Large intestine (tissue), 3 donors: Measurements from ENCODE around the gene LRIG2. TPM values are rescaled to one million over a fixed set of nuclear protein-coding genes. Genes with fewer than 3 reads are reported as not detected.
"Not testable (repeated sequence)": the region's sequence is repeated elsewhere in the genome, so short reads cannot be mapped to it uniquely, and the experiment has no call there.

ENCODE experiments used
- DNase-seq, 2 donors: peaks; one replicate each; pipeline versions ENCODE4 v3.0.0 to v3.0.0-alpha.2; 2013
- H3K27ac ChIP-seq: one replicate; pipeline ENCODE4 v1.5.1; 2013; ENCODE audit warnings: low read length
- H3K27me3 ChIP-seq: 2 replicates; pipeline ENCODE4 v1.6.1; 2013; ENCODE audit warnings: low read length; ENCODE audit not compliant: control insufficient read depth, insufficient read depth
- H3K36me3 ChIP-seq: 2 replicates; pipeline ENCODE4 v1.6.1; 2013; ENCODE audit warnings: low read length; ENCODE audit not compliant: control insufficient read depth, insufficient read depth
- H3K4me1 ChIP-seq: one replicate; pipeline ENCODE4 v1.6.1; 2013; ENCODE audit warnings: low read length; ENCODE audit not compliant: control insufficient read depth, insufficient read depth
- H3K4me3 ChIP-seq: one replicate; pipeline ENCODE4 v1.5.1; 2013; ENCODE audit warnings: low read length
- H3K9me3 ChIP-seq: one replicate; pipeline ENCODE4 v1.6.1; 2013; ENCODE audit warnings: mild to moderate bottlenecking, low read depth, low read length, moderate library complexity; ENCODE audit not compliant: control insufficient read depth
- WGBS: methylation state at CpG from one replicate; pipeline ENCODE4 v1.1.5; 2013; ENCODE audit warnings: low lambda C conversion rate; ENCODE audit not compliant: insufficient coverage; 5-methylcytosine and 5-hydroxymethylcytosine counted together
- polyA plus RNA-seq: library from polyadenylated mRNA; unstranded; fragments of 120-200 nt; gene quantifications from one replicate; pipeline ENCODE4 v1.2.1, GENCODE V29; 2013

LRIG2 gene
- polyA plus RNA-seq, 1 donor: 12.6 TPM

DNA sequence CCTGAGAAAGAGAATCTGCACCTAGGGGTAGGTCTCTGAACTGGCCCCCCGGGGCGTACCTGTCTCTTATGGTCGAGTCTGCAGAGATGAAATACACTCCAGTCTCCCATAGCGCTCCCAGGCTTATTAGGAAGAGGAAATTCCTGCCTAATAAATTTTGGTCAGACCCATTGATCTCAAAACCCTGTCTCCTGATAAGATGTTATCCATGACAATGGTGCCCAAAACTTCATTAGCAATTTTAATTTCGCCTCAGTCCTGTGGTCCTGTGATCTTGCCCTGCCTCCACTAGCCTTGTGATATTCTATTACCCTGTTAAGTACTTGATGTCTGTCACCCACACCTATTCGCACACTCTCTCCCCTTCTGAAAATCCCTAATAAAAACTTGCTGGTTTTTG, 85.7 kb downstream of the LRIG2 start:
- not testable (repeated sequence) for H3K27ac ChIP-seq, DNase-seq, H3K27me3 ChIP-seq, H3K4me3 ChIP-seq, H3K4me1 ChIP-seq, H3K36me3 ChIP-seq
- WGBS: 100% methylated on average over 1 of the region's 6 CpGs
- peaks cover 14% of the 10 kb centered on the region for H3K9me3 ChIP-seq

DNA sequence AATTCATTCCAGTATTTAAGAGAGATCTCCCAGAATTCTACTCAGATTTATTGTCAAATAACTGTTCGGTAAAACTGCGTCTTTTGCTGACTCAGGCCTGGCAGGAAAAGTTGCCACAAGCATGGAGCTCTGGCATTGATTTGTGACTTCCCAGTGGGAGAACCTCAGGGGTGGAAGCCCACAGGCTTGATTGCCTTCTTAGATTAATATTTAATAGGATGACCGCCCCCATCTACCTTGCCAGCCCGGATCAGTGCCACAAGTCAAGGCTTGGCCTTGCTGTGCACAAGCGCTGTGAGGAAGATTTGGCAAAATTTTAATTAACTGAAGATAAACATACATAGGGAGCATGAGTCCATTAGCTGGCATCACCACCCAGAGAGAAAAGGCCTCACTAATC, 93.5 kb downstream of the LRIG2 start:
- Histone ChIP-seq H3K9me3 (peaks cover 2% of the 10 kb centered on the region), H3K4me3 (no peak overlapping the region), H3K27me3 (no peaks in the 10 kb centered on the region), H3K27ac (no peak overlapping the region), H3K36me3 (no peaks in the 10 kb centered on the region), H3K4me1 (no peaks in the 10 kb centered on the region)
- no peak for DNase-seq
- WGBS: no CpG with 5 or more reads among the region's 5 CpGs

DNA sequence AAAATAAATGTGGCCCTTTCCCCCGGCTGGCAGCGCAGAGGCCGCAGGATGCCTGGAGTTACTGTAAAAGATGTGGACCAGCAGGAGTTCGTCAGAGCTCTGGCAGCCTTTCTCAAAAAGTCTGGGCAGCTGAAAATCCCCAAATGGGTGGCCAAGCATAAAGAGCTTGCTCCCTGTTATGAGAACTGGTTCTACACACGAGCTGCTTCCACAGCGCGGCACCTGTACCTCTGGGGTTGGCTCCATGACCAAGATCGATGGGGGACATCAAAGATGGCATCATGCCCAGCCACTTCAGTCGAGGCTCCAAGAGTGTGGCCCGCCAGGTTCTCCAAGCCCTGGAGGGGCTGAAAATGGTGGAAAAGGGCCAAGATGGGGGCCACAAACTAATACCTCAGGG, 95.9 kb downstream of the LRIG2 start:
- no peak overlapping the region for H3K27ac ChIP-seq
- no peaks in the 10 kb centered on the region for H3K4me1 ChIP-seq
- WGBS: no CpG with 5 or more reads among the region's 10 CpGs
- DNase-seq: no peak
- no peaks in the 10 kb centered on the region for H3K36me3 ChIP-seq
- no peak overlapping the region for H3K4me3 ChIP-seq
- peaks cover 3% of the 10 kb centered on the region for H3K9me3 ChIP-seq
- H3K27me3 ChIP-seq: no peaks in the 10 kb centered on the region

DNA sequence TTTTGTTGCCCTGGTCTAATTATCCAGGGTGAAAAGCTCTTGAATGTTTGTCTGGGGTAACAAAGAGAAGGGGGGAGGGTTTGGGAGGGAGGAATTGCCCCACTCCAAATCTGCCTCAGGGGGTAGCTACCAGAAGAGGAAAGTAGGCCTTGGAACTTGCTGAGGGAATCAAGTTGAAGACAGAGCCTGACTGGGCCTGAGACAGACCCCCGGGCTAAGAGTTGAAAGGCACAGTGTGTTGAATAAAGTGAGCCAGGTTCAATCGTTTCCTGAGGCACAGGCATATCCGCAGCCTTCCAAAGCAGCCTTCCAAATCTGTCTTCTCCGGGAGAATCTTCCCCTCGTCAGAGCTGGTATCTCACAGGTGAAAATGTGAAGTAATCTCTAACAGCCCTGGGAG, 96.6 kb downstream of the LRIG2 start:
- H3K4me3 ChIP-seq: no peak overlapping the region
- no peaks in the 10 kb centered on the region for H3K27me3 ChIP-seq
- H3K27ac ChIP-seq: no peak overlapping the region
- DNase-seq: no peak
- peaks cover 3% of the 10 kb centered on the region for H3K9me3 ChIP-seq
- WGBS: no CpG with 5 or more reads among the region's 5 CpGs
- no peaks in the 10 kb centered on the region for H3K4me1 ChIP-seq
- no peaks in the 10 kb centered on the region for H3K36me3 ChIP-seq

DNA sequence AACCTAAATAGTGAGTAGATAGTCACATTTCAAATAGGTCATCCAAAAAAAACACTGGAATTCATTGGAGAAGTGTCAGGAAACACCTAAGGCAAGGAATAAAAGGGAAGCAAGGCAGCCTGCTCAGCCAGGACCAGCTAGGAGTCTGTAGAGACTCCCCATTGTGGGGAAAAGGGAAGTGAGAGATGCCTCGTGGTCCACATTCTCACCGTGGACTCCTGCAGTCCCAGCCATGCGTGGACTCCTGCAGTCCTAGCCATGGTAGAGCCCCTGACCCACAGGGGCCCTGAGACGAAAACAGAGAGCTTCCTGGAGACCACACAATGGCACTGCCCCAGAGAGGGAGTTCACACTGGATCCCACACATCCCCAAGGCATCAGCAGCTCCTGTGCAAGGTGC, 97.5 kb downstream of the LRIG2 start:
- Histone ChIP-seq H3K27ac (no peak overlapping the region), H3K4me1 (no peaks in the 10 kb centered on the region), H3K36me3 (no peaks in the 10 kb centered on the region), H3K27me3 (no peaks in the 10 kb centered on the region), H3K9me3 (peaks cover 3% of the 10 kb centered on the region), H3K4me3 (no peak overlapping the region)
- whole genome bisulfite sequencing: no CpG with 5 or more reads among the region's 4 CpGs
- no peak for DNase-seq

DNA sequence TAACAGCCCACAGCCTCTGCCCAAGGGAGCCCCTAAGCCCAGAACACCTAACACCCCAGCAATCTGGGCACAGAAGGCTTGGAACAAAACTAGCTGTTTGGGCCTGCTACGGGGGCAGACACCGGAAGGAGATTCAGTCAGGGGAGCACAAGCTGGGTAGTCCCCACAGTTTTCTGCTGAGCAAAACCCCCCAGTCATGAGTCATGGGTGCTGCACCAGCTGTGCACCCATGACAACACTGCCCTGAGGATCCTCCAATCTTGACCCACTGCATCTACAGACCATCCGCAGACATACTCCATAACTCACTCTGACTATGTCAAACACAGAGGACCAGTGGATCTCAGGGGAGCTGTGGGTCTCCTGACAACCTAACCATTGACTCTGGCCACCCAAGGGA, 105.1 kb downstream of the LRIG2 start:
- H3K9me3 ChIP-seq: no peaks in the 10 kb centered on the region
- no peak for DNase-seq

DNA sequence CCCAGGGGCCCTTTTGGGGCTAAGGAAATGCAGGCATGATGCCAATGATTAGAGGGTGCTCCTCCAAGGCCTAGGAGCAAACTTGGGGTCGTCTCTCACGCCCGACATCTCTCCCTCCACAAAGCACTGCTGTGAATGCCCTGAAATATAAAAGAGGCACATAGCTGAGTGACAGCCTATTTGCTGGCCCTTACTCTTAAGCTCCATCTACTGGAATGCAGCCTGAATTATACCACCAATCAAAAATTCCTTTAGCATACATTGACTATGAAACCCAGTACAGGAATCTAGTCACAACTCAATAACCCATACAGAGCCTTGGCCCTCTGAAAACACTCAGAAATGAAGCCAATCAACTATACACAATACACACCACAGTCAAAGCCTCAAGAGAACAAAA, 105.5 kb downstream of the LRIG2 start:
- Histone ChIP-seq H3K4me3 (no peak overlapping the region), H3K4me1 (no peaks in the 10 kb centered on the region), H3K9me3 (no peaks in the 10 kb centered on the region), H3K36me3 (no peaks in the 10 kb centered on the region), H3K27ac (no peak overlapping the region), H3K27me3 (no peaks in the 10 kb centered on the region)
- no peak for DNase-seq
- WGBS: no CpG with 5 or more reads among the region's 3 CpGs

More for the DNA sequence above, 105.1 kb downstream of the LRIG2 start:
- Histone ChIP-seq H3K4me3 (no peak overlapping the region), H3K27ac (no peak overlapping the region), H3K36me3 (no peaks in the 10 kb centered on the region), H3K4me1 (no peaks in the 10 kb centered on the region), H3K27me3 (no peaks in the 10 kb centered on the region)
- no CpG with 5 or more reads among the region's 3 CpGs for WGBS

Other genes starting within 250 kb of the LRIG2 start
- gene SLC16A1, start 117.0 kb upstream of the LRIG2 start, polyA plus RNA-seq: 43.0 TPM